HG02610 (cell line): ENCODE results near the gene GAP43.
"Not testable (repeated sequence)": the region's sequence is repeated elsewhere in the genome, so short reads cannot be mapped to it uniquely, and the experiment has no call there.

Experiments used
- ATAC-seq: cut with Tn5 transposase; IDR thresholded peaks from one replicate; pipeline ENCODE4 v1.9.1; 2021; ENCODE audit warnings: mild to moderate bottlenecking, moderate library complexity; ENCODE audit not compliant: unreplicated experiment

Gene GAP43

DNA sequence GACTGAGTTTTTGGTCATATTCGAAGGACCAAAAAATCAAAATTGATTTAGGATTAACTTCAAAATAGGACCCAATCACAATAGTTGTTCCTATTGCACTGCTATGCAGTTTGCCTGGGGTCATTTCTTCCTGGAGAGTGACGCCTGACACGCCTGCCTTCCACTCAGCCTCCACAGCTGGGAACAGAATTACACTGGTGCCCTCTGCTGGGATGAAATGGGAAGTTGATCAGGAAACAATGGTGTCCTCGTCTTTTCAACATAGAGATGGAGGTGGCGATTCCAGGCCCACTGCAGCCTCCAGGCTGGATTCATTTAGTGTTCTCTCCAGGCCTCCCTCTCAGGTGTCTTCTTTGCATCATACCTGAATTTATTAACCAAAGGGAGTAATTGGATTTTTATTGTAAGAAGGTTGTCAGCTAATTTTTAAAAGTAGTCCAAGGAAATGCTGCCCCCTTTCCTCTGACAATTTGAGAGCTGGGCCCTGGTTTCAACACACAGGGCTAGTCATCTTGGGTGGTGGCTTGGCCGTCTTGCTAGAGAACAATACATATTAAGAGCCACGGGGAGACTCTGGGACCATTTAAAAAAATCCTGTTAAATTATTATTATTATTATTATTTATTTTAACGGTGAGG lies 69.7 kb downstream of the GAP43 start:
- peak; percentile 93 for ATAC-seq

DNA sequence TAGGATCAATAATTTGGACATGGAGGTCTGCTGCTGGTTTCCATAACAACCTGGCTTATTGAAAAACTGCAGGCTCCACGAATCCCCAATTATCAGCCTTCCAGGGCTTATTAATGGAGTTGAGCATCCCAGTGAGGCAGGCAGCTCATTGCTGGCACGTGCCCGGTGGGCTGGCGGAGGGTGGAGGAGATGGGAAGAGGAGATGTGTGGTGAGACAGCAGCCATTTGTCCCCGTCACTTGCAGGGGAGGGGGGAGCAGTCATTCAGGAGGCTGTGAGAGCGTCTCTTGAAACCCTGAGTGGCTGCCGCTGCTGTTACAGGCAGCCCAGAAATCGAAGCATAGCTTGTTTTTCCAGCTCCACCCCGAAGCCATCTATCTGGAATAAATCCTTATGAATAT lies 70.6 kb downstream of the GAP43 start:
- ATAC-seq = no peak

DNA sequence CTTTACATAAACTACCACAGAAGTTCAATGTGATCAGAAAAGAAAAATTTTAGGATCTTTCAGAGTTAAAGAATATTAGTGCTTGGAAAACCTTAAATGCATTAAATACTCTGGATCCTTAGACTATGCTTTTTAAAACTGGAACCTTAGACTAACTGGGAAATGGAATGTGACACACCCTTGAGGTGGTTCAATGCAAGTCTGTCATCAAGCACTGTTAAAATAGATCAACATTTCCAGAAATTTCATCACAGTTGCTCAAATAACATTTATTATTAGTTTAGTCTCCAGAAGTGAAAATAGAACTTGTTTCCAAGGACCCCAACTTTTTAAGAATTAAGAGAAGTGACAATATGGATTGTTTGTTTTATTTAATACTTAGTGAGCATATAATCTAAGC lies 71.8 kb downstream of the GAP43 start:
- ATAC-seq = no peak

GRCh38 chr3:115697263-115698053 lies 74.1 kb downstream of the GAP43 start:
- no peak for ATAC-seq

- ATAC-seq = no peak
Measured at GRCh38 chr3:115698851-115699591, 75.7 kb downstream of the GAP43 start.

- ATAC-seq = no peak
Measured at GRCh38 chr3:115699706-115700105, 76.4 kb downstream of the GAP43 start.

- no peak for ATAC-seq
Measured at GRCh38 chr3:115702598-115702997, 79.3 kb downstream of the GAP43 start.

- ATAC-seq = no peak
Measured at GRCh38 chr3:115704661-115705338, 81.5 kb downstream of the GAP43 start.

DNA sequence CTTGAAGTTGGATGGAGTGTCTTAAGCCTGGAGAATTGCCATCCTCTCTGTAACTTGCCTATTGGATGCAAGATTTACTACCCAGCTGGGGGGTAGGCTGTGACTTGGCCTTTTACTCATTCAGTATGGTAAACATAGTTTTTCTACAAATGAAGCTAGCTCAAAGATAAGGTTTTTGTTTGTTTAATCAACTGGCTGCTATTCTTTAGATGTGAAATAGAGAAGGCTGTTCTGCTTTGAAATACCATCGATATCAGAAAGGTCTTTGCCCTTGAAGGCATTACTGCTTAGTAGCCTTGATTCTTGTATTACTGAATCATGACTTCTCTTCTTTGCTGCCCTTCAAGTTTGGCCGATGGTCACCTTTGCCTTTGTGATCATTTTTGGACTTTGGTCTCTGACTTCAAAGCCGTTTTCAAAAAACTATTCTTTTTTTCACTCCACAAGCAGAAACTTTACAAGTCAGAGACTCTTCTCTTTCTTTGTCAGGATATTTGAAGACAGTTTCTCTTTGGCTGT lies 83.1 kb downstream of the GAP43 start:
- ATAC-seq = no peak

GRCh38 chr3:115708540-115708939 lies 85.2 kb downstream of the GAP43 start:
- ATAC-seq = no peak

DNA sequence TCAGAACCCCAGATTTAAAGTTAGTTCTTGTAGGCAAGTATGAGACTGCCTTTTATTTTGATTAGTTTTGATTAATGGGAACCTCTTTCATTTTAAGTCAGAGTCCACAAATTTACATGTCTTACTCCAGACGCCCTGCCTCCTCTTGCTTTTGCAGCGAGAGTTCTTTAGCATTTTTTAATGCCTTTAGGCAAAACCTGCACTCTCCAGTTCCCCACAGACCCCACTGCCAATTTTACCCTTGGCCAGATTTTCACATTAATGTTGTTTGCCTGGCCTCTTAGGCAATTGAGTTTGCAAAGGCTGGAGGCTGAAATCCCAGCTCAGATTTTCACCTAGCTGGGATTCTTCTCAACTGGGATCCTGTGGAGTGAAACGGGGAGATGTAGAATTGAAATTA lies 85.8 kb downstream of the GAP43 start:
- no peak for ATAC-seq

DNA sequence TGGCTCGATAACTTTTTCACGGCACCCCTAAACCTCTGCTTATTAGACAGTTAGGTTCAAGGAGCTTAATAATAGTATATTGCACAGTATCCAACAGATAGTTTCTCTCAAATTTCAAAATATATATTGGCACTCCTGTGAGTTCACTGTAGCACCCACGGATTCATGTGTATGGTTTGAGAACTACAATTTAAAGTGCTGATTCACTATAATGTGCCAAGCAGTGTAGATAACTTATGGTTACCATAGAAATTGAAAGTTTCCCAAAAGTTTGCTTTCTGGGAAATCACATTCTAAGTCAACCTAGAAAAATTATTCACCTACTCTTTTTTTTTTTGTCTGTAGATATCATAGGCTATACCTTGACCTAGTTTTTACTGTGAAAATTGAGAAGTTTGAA lies 86.6 kb downstream of the GAP43 start:
- no peak for ATAC-seq

DNA sequence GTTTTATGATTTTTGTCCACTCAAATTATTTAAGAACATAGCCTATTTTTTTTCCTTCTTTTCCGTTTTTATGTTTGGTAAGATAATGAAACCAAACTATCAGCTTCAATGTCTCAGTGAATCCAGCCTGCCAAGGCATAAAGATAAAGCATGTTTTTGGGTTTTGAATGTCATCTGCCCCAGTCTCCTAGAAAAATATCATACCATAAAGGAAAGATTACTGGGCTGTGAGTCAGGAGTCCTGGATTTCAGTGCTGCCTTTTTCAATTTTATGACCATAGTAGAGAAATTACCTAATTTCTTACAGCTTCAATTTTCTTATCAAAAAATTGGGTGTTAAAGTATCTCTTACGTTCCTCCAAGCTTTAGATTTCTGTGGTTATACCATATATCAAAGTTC lies 87.5 kb downstream of the GAP43 start:
- ATAC-seq = no peak

DNA sequence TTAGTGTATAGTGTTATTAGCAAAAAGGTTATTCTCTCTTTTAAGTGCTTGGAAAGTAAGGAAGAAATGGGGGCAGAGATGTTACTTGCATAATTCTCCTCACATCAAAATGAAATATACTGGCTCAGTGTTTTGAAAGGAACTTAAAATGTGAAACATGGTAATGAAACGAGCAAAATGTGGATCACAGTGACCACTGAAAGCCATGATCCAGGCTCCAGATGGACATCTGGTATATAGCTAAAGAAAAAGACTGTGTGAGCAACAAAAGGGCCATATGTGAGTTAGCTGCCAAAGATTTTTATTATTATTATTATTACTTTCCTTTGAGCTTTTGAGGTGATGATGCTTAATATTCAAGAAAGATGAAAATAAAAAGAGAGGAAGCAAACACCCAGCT lies 89.6 kb downstream of the GAP43 start:
- ATAC-seq = no peak

DNA sequence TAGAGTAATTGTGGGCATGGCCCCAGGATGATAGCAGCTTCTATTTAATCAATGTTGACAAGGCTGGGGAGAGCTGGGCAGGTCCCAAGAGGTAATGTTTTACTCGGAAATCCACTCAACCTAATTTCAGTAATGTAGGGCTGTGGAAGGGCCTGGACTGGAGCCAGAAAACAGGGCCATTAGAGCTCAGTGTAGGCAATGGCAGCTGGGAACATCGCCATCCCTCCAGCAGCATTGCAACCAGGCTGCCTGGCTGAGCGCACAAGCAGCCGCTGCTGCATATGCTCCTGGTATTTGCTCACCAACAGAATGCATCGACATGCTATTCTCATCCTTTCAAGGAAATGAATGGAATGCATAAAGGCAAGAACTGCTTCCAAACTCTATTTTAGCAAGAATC lies 90.0 kb downstream of the GAP43 start:
- ATAC-seq = no peak

GRCh38 chr3:115715241-115715745 lies 92.0 kb downstream of the GAP43 start:
- ATAC-seq = no peak

DNA sequence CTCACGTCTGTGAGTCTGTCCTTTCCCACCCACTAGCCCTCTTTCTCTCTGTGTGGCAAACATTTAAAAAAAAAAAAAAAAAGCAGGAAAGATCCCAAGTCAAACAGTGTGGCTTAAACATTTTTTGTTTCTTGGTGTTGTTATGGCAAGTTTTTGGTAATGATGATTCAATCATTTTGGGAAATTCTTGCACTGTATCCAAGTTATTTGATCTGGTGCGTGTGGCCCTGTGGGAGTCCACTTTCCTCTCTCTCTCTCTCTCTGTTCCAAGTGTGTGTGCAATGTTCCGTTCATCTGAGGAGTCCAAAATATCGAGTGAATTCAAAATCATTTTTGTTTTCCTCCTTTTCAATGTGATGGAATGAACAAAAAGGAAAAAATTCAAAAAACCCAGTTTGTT lies 97.7 kb downstream of the GAP43 start:
- ATAC-seq = no peak

GRCh38 chr3:115725800-115726199 lies 102.5 kb downstream of the GAP43 start:
- no peak for ATAC-seq

DNA sequence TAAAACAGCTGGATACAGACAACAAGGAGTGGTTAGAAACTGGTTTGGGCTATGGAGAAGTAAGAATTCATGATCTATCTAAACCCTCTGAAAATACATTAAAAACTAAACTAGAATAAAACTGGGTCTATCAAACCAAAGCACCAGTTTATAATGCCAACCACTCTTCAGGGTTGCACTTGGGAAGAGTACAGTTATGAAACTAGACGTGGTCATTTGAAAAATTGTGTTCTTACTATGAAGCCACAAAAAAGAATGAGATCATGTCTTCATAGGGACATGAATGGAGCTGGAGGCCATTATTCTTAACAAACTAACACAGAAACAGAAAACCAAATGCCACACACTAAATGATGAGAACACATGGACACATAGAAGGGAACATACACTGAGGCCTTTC lies 103.8 kb downstream of the GAP43 start:
- ATAC-seq = no peak

DNA sequence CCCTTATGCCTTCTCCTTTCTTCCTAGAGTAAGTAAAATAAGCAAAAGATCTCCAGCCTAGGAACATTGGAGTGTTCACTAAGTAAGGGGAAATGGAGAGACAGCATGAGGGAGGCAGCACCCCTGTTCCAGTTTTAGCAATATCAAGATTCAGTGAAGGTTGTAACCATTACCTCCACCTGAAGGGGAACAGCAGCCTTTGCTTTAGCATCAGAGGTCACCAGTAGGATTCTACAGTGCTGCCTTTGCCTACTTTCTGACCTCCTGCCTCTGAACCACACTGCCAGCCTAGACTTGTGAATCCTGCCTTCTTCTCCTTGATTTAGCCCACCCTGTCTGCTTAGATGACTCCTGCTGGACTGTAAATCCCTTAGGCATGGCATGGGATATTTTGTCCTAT lies 104.7 kb downstream of the GAP43 start:
- ATAC-seq = no peak

DNA sequence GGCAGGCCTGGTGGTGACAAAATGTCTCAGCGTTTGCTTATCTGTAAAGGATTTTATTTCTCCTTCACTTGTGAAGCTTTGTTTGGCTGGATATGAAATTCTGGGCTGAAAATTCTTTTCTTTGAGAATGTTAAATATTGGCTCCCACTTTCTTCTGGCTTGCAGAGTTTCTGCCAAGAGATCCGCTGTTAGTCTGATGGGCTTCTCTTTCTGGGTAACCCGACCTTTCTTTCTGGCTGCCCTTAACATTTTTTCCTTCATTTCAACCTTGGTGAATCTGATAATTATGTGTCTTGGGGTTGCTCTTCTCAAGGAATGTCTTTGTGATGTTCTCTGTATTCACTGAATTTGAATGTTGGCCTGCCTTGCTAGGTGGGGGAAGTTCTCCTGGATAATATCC lies 113.0 kb downstream of the GAP43 start:
- ATAC-seq = not testable (repeated sequence)
